GM13977 (cell line): ENCODE data around the gene CDKN2B-AS1.

ENCODE experiments used
- DNase-seq: peaks from one replicate; pipeline ENCODE4 v3.0.0; 2012; ENCODE audit warnings: low spot score
- CTCF ChIP-seq: IDR thresholded peaks from 2 replicates; pipeline ENCODE4 v1.5.1; 2012; ENCODE audit warnings: mild to moderate bottlenecking, control low read depth; ENCODE audit not compliant: insufficient read depth; ENCODE audit errors: extremely low read depth, missing control alignments
- in situ Hi-C: fragments of 300-500 bp; cut with MboI; formaldehyde crosslinking; loops from one replicate; pipeline ENCODE4 v1.12.0; 2022; ENCODE audit warnings: low sequenced_read_pairs, low pct_unique_long_range_greater_than_20kb, mixed read lengths, inconsistent platforms; ENCODE audit not compliant: unreplicated experiment

The CDKN2B-AS1 gene

DNA sequence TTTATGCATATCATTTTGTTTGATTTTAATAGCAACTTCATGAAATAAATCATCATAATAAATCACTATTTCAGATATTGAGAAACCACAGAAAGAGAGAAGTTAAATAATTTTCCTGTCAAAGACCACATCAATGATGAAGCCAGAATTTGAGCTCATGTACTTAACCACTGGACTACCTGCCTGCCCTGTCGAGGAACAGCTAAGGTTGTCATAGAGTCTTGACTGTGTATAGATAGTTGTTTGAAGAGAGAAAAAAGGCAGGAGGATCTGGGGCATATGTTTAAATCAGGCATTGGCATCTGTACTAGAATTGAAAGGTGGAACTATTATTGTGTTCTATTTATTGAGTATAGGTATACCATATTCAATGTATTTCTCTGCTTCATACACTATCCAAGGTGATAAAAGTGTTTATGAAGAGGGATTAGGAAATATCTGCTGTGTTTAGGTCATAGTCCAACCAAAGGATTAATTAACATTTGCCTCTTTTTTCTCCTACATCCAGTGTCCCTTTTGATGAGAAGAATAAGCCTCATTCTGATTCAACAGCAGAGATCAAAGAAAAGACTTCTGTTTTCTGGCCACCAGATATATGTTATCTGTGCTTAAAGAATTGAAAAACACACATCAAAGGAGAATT lies 51.8 kb downstream of the CDKN2B-AS1 start:
- no peak for TF ChIP-seq CTCF
- in situ Hi-C loops = loop anchor here (25.0 kb wide), 1 partner anchor 234 kb away; the partner anchor contains the start of gene MTAP
- no peak for DNase-seq

DNA sequence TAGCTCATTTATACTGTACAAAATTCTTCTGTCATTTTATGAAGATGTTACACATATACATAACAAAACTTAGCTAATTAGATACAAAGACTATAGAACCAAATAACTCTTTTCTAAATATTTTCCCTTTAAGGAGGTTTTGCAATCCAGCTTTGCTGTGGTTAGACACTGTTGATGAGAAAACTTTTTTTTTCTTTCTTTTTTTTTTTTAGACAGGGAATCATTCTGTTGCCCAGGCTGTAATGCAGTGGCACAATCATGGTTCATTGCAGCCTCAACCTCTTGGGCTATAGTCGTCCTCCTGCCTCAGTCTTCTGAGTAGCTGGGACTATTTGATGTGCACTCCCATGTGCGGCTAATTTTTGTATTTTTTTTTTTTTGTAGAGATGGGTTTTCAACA lies 53.0 kb downstream of the CDKN2B-AS1 start:
- in situ Hi-C loops = loop anchor here (25.0 kb wide), 1 partner anchor 235 kb away; the partner anchor contains the start of gene MTAP
- TF ChIP-seq CTCF = no peak
- DNase-seq = no peak

GRCh38 chr9:22049411-22049810 lies 54.8 kb downstream of the CDKN2B-AS1 start:
- TF ChIP-seq CTCF = no peak
- DNase-seq = no peak
- in situ Hi-C loops = loop anchor here (25.0 kb wide), 1 partner anchor 237 kb away; the partner anchor contains the start of gene MTAP

DNA sequence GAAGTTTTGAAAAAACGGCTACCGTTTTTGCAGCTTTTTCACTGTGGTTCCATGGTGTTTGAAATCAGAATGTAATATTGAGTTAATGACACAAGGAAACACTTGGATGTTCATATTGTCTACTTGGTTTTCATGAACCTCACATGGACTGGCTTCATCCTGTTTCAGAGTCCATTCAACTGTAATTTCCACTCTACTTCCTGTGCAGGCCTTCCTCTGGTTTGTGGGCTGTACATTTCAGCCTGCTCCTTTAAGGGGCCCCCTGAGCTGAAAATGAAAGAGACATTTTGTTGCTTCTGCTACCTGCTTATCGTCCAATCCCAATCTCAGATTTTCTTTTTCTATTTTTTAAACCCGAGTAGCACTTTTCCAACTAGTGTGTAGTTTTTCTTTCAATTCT lies 56.3 kb downstream of the CDKN2B-AS1 start:
- no peak for TF ChIP-seq CTCF
- DNase-seq = peak; percentile 10
- in situ Hi-C loops = no loop called here

DNA sequence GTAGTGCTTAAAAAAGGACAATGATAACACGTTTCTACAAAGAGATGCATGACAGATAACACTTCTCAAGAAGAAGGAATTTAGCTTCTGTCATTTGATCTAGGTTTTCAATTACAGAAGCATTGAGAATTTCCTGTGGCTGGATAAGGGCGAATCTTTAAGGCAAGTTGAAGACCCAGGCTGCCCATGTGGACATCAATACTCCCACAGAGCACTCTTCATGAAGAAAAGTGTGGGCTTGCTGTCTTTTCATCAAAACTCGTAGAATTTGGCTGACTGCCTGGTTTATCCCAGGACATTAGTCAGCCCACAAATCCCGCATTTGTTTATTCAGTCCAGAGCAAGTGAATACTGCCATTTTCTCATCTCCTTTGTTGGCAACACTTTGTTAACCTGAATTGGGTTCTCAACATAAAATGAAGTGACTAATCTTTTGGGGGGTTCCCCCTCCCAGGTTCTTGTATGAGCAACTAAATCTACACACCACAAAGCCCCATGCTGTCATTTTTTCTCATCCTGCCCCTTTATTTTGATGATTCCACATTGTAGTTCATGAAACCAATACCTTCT lies 57.9 kb downstream of the CDKN2B-AS1 start:
- DNase-seq = peak; percentile 23
- TF ChIP-seq CTCF = no peak
- in situ Hi-C loops = no loop called here

DNA sequence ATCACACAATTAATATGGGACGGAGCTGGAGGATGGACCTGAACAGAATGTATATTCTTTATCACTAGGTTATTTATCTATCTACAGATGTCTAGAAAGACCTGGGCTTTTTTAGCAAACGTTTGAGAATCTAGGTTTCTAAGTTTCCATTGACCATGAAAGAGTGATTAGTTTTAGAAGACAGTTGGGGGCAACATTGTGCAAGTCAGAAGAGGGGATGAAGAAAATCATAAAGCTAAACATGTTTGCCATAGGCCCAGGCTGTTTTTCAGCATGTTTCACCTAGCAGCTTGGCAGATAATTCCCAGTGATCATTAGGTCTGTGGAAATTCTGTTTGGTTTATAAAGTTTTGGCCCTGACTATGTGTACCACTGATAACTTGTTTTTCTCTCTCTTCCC lies 58.6 kb downstream of the CDKN2B-AS1 start:
- no peak for DNase-seq
- in situ Hi-C loops = no loop called here
- no peak for TF ChIP-seq CTCF
